GM23338 (cell line): ENCODE measurements around the gene DGAT2. TPM values are rescaled to one million over a fixed set of nuclear protein-coding genes. Genes with fewer than 3 reads are reported as not detected.
"Not testable (repeated sequence)": the region's sequence is repeated elsewhere in the genome, so short reads cannot be mapped to it uniquely, and the experiment has no call there.

Experiments used
- ATAC-seq: fragments of 200-7000 bp; cut with Tn5 transposase; 3 replicates; pipeline ENCODE4 v1.9.1; 2020
- DNase-seq: peaks from one replicate; pipeline ENCODE4 v3.0.0-alpha.2; 2015; ENCODE audit warnings: low spot score
- H2AFZ ChIP-seq: fragments of 200-600 bp; sonication (generic); 2 replicates; pipeline ENCODE4 v1.8.0; 2016; ENCODE audit warnings: antibody characterized with exemption, mild to moderate bottlenecking, moderate library complexity
- H3F3A ChIP-seq: fragments of 200-600 bp; sonication (generic); replicated peaks from 2 replicates; pipeline ENCODE4 v1.8.0; 2017; ENCODE audit warnings: antibody characterized with exemption, mixed run types, low read depth
- H3K27ac ChIP-seq: fragments of 200-600 bp; sonication (generic); 2 replicates; pipeline ENCODE4 v1.6.1; 2016; ENCODE audit warnings: low read depth
- H3K27me3 ChIP-seq: fragments of 200-600 bp; sonication (generic); 2 replicates; pipeline ENCODE4 v1.8.0; 2016; ENCODE audit warnings: mild to moderate bottlenecking, mixed run types, moderate library complexity; ENCODE audit not compliant: insufficient read depth
- H3K36me3 ChIP-seq: fragments of 200-600 bp; sonication (generic); 2 replicates; pipeline ENCODE4 v1.8.0; 2016; ENCODE audit warnings: mild to moderate bottlenecking; ENCODE audit not compliant: insufficient read depth
- H3K4me1 ChIP-seq: fragments of 200-600 bp; sonication (generic); 2 replicates; pipeline ENCODE4 v1.8.0; 2016; ENCODE audit warnings: mild to moderate bottlenecking, moderate library complexity; ENCODE audit not compliant: insufficient read depth
- H3K4me2 ChIP-seq: fragments of 200-600 bp; sonication (generic); 2 replicates; pipeline ENCODE4 v1.7.1; 2017; ENCODE audit warnings: mixed run types
- H3K4me3 ChIP-seq: fragments of 200-600 bp; sonication (generic); 2 replicates; pipeline ENCODE4 v1.6.1; 2016; ENCODE audit warnings: mixed run types
- H3K79me2 ChIP-seq: fragments of 200-600 bp; sonication (generic); replicated peaks from 2 replicates; pipeline ENCODE4 v1.8.0; 2017; ENCODE audit warnings: mild to moderate bottlenecking; ENCODE audit not compliant: insufficient read depth
- H3K9me2 ChIP-seq: fragments of 200-600 bp; sonication (generic); 2 replicates; pipeline ENCODE4 v1.8.0; 2017; ENCODE audit not compliant: insufficient read depth
- H4K20me1 ChIP-seq: fragments of 200-600 bp; sonication (generic); replicated peaks from 2 replicates; pipeline ENCODE4 v1.8.0; 2017; ENCODE audit warnings: mild to moderate bottlenecking; ENCODE audit not compliant: insufficient read depth
- H3K27ac Mint-ChIP-seq: 2 replicates; pipeline ENCODE4 v1.8.0; 2020; ENCODE audit warnings: inconsistent platforms, mild to moderate bottlenecking, moderate library complexity, mixed read lengths
- H3K27me3 Mint-ChIP-seq: 3 replicates; pipeline ENCODE4 v1.8.0; 2022; ENCODE audit warnings: low read depth, mild to moderate bottlenecking, moderate library complexity, mixed read lengths, inconsistent platforms; ENCODE audit not compliant: insufficient read depth, poor library complexity
- H3K36me3 Mint-ChIP-seq: 3 replicates; pipeline ENCODE4 v1.8.0; 2021; ENCODE audit warnings: low read depth, mild to moderate bottlenecking, inconsistent platforms, moderate library complexity, mixed read lengths
- H3K4me1 Mint-ChIP-seq: 3 replicates; pipeline ENCODE4 v1.8.0; 2020; ENCODE audit warnings: mild to moderate bottlenecking, inconsistent platforms, mixed read lengths
- H3K4me3 Mint-ChIP-seq: 3 replicates; pipeline ENCODE4 v1.8.0; 2021; ENCODE audit warnings: moderate library complexity, mild to moderate bottlenecking, inconsistent platforms, mixed read lengths
- H3K9me3 Mint-ChIP-seq: 3 replicates; pipeline ENCODE4 v1.8.0; 2020; ENCODE audit warnings: moderate library complexity, mild to moderate bottlenecking, inconsistent platforms, mixed read lengths
- ETS1 ChIP-seq: IDR thresholded peaks from 2 replicates; pipeline ENCODE4 v1.6.1; 2016; ENCODE audit warnings: antibody characterized with exemption
- EZH2phosphoT487 ChIP-seq: fragments of 200-600 bp; sonication (generic); IDR thresholded peaks from one replicate; pipeline ENCODE4 v1.8.1; 2018; ENCODE audit warnings: antibody characterized with exemption; ENCODE audit not compliant: unreplicated experiment
- STAT1 ChIP-seq: IDR thresholded peaks from one replicate; pipeline ENCODE4 v1.6.1; 2016; ENCODE audit warnings: antibody characterized with exemption; ENCODE audit not compliant: unreplicated experiment
- ZNF114 ChIP-seq: fragments of 250-450 bp; sonication (Bioruptor Pico); IDR thresholded peaks from 2 replicates; pipeline ENCODE4 v1.5.0; 2020; ENCODE audit warnings: mild to moderate bottlenecking, moderate library complexity
- polyA plus RNA-seq: library from polyadenylated mRNA; unstranded; fragments of >200 nt; fragmentation: Nextera tagmentation; extraction: Ambion mirVana; gene quantifications from 2 replicates; pipeline ENCODE4 v1.2.1, GENCODE V29; 2016
- total RNA-seq: library from RNA; depleted of rRNA; stranded (reverse); fragments of >200 nt; shearing (Covaris generic); gene quantifications from 2 replicates; pipeline ENCODE4 v1.2.3, GENCODE V29; 2014
- TF ChIP-seq, protein P1 (sequence below): fragments of 250-450 bp; sonication (Bioruptor Pico); IDR thresholded peaks from 2 replicates; pipeline ENCODE4 v1.5.0; 2020; ENCODE audit warnings: mild to moderate bottlenecking, moderate library complexity

The DGAT2 gene
- total and polyA plus RNA-seq, 2 experiments from 2014 or later: 1.9 to 2.6 TPM

GRCh38 chr11:75748729-75749273, 19.8 kb upstream of the DGAT2 start:
- not testable (repeated sequence) for ATAC-seq, H3K36me3 ChIP-seq, H3K27me3 Mint-ChIP-seq, H3F3A ChIP-seq, H3K4me1 ChIP-seq, H3K4me1 Mint-ChIP-seq, H3K9me2 ChIP-seq, H4K20me1 ChIP-seq, H3K79me2 ChIP-seq, H3K27ac Mint-ChIP-seq, DNase-seq, H3K27ac ChIP-seq, H3K27me3 ChIP-seq, H3K4me2 ChIP-seq
- TF ChIP-seq ZNF114 (CRISPR knock-in tag): 0 out of 2 replicates have a peak, but pooled peaks have one; percentile 12
- peaks cover 19% of the 10 kb centered on the region; the same call in 2 of the 3 replicates for H3K36me3 Mint-ChIP-seq
- peak overlapping the region; percentile 52; the same call in 2 of the 3 replicates for H3K4me3 Mint-ChIP-seq
- peak overlapping the region; percentile 89; the same call in 1 of the 2 replicates for H2AFZ ChIP-seq
- H3K4me3 ChIP-seq: 0 out of 2 replicates have a peak overlapping the region, but pooled peaks have one; percentile 37
- peaks cover 21% of the 10 kb centered on the region for H3K9me3 Mint-ChIP-seq

DNA sequence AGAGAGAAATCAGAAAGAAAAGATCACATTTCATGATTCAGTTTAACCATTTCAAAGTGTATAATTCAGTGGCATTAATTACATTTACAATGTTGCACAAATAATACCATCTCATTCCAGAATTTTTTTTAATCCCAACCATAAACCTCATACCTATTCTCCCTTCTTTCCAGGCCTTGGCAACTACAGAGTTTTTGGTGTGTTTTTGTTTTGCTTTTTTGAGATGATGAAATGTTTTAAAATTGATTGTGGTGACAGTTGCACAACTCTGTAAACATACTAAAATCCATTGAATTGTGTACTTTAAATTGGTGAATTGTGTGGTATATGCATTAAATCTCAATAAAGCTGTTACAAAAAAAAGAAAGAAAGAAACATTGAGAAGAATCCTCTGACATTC, 13.6 kb upstream of the DGAT2 start:
- H3K27me3 Mint-ChIP-seq, H3K9me3 Mint-ChIP-seq, ATAC-seq, H3K4me1 Mint-ChIP-seq, H4K20me1 ChIP-seq, H3K36me3 ChIP-seq, H3K79me2 ChIP-seq, H3K36me3 Mint-ChIP-seq, H3K4me2 ChIP-seq, H2AFZ ChIP-seq, H3K4me1 ChIP-seq, H3F3A ChIP-seq, DNase-seq, H3K4me3 Mint-ChIP-seq, H3K9me2 ChIP-seq, H3K27me3 ChIP-seq, H3K4me3 ChIP-seq, H3K27ac ChIP-seq, H3K27ac Mint-ChIP-seq: not testable (repeated sequence)

DNA sequence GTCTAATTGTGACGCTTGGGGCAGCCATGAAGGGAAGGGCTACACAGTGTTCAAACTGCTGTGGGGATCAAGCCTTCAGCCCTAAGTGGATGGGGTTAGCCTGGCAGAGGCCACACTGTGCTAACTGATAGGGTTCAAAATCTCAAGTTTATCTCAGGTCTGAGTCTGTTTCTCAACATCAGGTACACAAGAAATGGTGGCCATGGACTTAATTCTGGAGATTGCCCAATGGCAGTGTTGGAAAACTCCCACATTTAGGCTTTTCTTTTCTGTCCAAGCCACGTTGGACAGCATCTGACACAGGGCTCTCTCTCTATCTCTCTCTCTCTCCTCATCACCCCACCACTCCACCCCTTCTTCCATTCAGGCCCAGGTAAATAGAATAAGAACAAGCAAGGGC, 10.9 kb upstream of the DGAT2 start:
- peaks cover 3% of the 10 kb centered on the region; the same call in 1 of the 3 replicates for H3K9me3 Mint-ChIP-seq

GRCh38 chr11:75759832-75760231, 8.7 kb upstream of the DGAT2 start:
- DNase-seq: no peak
- no peaks in the 10 kb centered on the region for H3F3A ChIP-seq
- Mint-ChIP-seq H3K27me3 (peaks cover 5% of the 10 kb centered on the region), H3K9me3 (no peaks in the 10 kb centered on the region; the same call in 2 of the 3 replicates), H3K4me3 (no peak overlapping the region), H3K27ac (no peak overlapping the region), H3K36me3 (no peaks in the 10 kb centered on the region), H3K4me1 (peaks cover 9% of the 10 kb centered on the region)
- H3K4me3 ChIP-seq: no peak overlapping the region
- ATAC-seq: no peak
- H3K27ac ChIP-seq: no peak overlapping the region
- H3K9me2 ChIP-seq: no peaks in the 10 kb centered on the region
- no peak overlapping the region for H3K4me2 ChIP-seq
- no peaks in the 10 kb centered on the region for H3K79me2 ChIP-seq
- no peaks in the 10 kb centered on the region for H4K20me1 ChIP-seq
- no peaks in the 10 kb centered on the region for H3K36me3 ChIP-seq
- H3K4me1 ChIP-seq: no peaks in the 10 kb centered on the region
- H3K27me3 ChIP-seq: no peaks in the 10 kb centered on the region
- H2AFZ ChIP-seq: no peak overlapping the region
- no peak for TF ChIP-seq STAT1
- no peak for TF ChIP-seq ETS1
- TF ChIP-seq, protein P1, sequence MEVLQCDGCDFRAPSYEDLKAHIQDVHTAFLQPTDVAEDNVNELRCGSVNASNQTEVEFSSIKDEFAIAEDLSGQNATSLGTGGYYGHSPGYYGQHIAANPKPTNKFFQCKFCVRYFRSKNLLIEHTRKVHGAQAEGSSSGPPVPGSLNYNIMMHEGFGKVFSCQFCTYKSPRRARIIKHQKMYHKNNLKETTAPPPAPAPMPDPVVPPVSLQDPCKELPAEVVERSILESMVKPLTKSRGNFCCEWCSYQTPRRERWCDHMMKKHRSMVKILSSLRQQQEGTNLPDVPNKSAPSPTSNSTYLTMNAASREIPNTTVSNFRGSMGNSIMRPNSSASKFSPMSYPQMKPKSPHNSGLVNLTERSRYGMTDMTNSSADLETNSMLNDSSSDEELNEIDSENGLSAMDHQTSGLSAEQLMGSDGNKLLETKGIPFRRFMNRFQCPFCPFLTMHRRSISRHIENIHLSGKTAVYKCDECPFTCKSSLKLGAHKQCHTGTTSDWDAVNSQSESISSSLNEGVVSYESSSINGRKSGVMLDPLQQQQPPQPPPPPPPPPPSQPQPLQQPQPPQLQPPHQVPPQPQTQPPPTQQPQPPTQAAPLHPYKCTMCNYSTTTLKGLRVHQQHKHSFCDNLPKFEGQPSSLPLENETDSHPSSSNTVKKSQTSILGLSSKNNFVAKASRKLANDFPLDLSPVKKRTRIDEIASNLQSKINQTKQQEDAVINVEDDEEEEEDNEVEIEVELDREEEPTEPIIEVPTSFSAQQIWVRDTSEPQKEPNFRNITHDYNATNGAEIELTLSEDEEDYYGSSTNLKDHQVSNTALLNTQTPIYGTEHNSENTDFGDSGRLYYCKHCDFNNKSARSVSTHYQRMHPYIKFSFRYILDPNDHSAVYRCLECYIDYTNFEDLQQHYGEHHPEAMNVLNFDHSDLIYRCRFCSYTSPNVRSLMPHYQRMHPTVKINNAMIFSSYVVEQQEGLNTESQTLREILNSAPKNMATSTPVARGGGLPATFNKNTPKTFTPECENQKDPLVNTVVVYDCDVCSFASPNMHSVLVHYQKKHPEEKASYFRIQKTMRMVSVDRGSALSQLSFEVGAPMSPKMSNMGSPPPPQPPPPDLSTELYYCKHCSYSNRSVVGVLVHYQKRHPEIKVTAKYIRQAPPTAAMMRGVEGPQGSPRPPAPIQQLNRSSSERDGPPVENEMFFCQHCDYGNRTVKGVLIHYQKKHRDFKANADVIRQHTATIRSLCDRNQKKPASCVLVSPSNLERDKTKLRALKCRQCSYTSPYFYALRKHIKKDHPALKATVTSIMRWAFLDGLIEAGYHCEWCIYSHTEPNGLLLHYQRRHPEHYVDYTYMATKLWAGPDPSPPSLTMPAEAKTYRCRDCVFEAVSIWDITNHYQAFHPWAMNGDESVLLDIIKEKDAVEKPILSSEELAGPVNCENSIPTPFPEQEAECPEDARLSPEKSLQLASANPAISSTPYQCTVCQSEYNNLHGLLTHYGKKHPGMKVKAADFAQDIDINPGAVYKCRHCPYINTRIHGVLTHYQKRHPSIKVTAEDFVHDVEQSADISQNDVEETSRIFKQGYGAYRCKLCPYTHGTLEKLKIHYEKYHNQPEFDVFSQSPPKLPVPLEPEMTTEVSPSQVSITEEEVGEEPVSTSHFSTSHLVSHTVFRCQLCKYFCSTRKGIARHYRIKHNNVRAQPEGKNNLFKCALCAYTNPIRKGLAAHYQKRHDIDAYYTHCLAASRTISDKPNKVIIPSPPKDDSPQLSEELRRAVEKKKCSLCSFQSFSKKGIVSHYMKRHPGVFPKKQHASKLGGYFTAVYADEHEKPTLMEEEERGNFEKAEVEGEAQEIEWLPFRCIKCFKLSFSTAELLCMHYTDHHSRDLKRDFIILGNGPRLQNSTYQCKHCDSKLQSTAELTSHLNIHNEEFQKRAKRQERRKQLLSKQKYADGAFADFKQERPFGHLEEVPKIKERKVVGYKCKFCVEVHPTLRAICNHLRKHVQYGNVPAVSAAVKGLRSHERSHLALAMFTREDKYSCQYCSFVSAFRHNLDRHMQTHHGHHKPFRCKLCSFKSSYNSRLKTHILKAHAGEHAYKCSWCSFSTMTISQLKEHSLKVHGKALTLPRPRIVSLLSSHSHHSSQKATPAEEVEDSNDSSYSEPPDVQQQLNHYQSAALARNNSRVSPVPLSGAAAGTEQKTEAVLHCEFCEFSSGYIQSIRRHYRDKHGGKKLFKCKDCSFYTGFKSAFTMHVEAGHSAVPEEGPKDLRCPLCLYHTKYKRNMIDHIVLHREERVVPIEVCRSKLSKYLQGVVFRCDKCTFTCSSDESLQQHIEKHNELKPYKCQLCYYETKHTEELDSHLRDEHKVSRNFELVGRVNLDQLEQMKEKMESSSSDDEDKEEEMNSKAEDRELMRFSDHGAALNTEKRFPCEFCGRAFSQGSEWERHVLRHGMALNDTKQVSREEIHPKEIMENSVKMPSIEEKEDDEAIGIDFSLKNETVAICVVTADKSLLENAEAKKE (CRISPR knock-in tag): no peak

More for the DNA sequence above, 10.9 kb upstream of the DGAT2 start:
- no peaks in the 10 kb centered on the region for H3K79me2 ChIP-seq
- H3K27ac Mint-ChIP-seq: no peak overlapping the region
- H3K4me1 Mint-ChIP-seq: peaks cover under 1% of the 10 kb centered on the region; the same call in 2 of the 3 replicates
- no peaks in the 10 kb centered on the region for H3K36me3 ChIP-seq
- no peak overlapping the region for H2AFZ ChIP-seq
- H3K9me2 ChIP-seq: no peaks in the 10 kb centered on the region
- H3K4me2 ChIP-seq: no peak overlapping the region
- H3K27me3 Mint-ChIP-seq: peaks cover 2% of the 10 kb centered on the region
- H3K4me3 ChIP-seq: no peak overlapping the region
- 0 out of 3 replicates have a peak, but pooled peaks cover 2% of the 10 kb centered on the region for H3K36me3 Mint-ChIP-seq
- no peak overlapping the region for H3K27ac ChIP-seq
- TF ChIP-seq EZH2phosphoT487: no peak
- DNase-seq (no peak), ATAC-seq (no peak)
- no peaks in the 10 kb centered on the region for H3F3A ChIP-seq
- H3K4me3 Mint-ChIP-seq: no peak overlapping the region
- H3K4me1 ChIP-seq: no peaks in the 10 kb centered on the region
- no peaks in the 10 kb centered on the region for H4K20me1 ChIP-seq
- H3K27me3 ChIP-seq: no peaks in the 10 kb centered on the region
